GM19043 (cell line): ENCODE data around the gene NFATC2.

Experiments used
- ATAC-seq: cut with Tn5 transposase; IDR thresholded peaks from one replicate; pipeline ENCODE4 v1.9.1; 2021; ENCODE audit warnings: low read depth; ENCODE audit not compliant: unreplicated experiment

The NFATC2 gene

GRCh38 chr20:51422514-51423289 is 119.8 kb downstream of the NFATC2 start:
- ATAC-seq: no peak

- no peak for ATAC-seq
Measured at GRCh38 chr20:51420805-51421204, 121.7 kb downstream of the NFATC2 start.

GRCh38 chr20:51420111-51420510 is 122.4 kb downstream of the NFATC2 start:
- no peak for ATAC-seq

- ATAC-seq: no peak
Measured at GRCh38 chr20:51419646-51420045, 122.9 kb downstream of the NFATC2 start.

- no peak for ATAC-seq
Measured at GRCh38 chr20:51419231-51419630, 123.3 kb downstream of the NFATC2 start.

GRCh38 chr20:51418137-51418529 is 124.4 kb downstream of the NFATC2 start:
- no peak for ATAC-seq

GRCh38 chr20:51417250-51418136 is 125.0 kb downstream of the NFATC2 start:
- ATAC-seq: no peak

- ATAC-seq: no peak
Measured at GRCh38 chr20:51416532-51417249, 125.8 kb downstream of the NFATC2 start.

- ATAC-seq: no peak
Measured at GRCh38 chr20:51413857-51414256, 128.7 kb downstream of the NFATC2 start.

- ATAC-seq: no peak
Measured at GRCh38 chr20:51412951-51413481, 129.5 kb downstream of the NFATC2 start.

GRCh38 chr20:51412333-51412871 is 130.1 kb downstream of the NFATC2 start:
- ATAC-seq: no peak

GRCh38 chr20:51411870-51412269 is 130.6 kb downstream of the NFATC2 start:
- no peak for ATAC-seq

- no peak for ATAC-seq
Measured at GRCh38 chr20:51410586-51411325, 131.8 kb downstream of the NFATC2 start.

GRCh38 chr20:51409192-51409880 is 133.2 kb downstream of the NFATC2 start:
- no peak for ATAC-seq

GRCh38 chr20:51404297-51405060 is 138.0 kb downstream of the NFATC2 start:
- peak; percentile 76 for ATAC-seq

GRCh38 chr20:51403466-51404220 is 138.9 kb downstream of the NFATC2 start:
- ATAC-seq: no peak

GRCh38 chr20:51402201-51402600 is 140.3 kb downstream of the NFATC2 start:
- no peak for ATAC-seq

GRCh38 chr20:51401496-51401895 is 141.0 kb downstream of the NFATC2 start:
- ATAC-seq: no peak
